ENCODE measurements around the gene FHIT.

FHIT gene

GRCh38 chr3:61233746-61234145 is 17.5 kb downstream of the FHIT start:
- DNase-seq (ENCODE audit: insufficient read length, low spot score) (no peak), FAIRE-seq (no peak)
- no peak for TF ChIP-seq CTCF (IDR thresholded peaks at IDR 0.05; ENCODE audit: insufficient read depth, missing control alignments)

- FAIRE-seq (no peak), DNase-seq (ENCODE audit: insufficient read length, low spot score) (no peak)
- no peak for TF ChIP-seq CTCF (IDR thresholded peaks at IDR 0.05; ENCODE audit: insufficient read depth, missing control alignments)
Observed at GRCh38 chr3:61231693-61232092, 19.6 kb downstream of the FHIT start.

GRCh38 chr3:61227799-61228198 is 23.5 kb downstream of the FHIT start:
- TF ChIP-seq CTCF (IDR thresholded peaks at IDR 0.05; ENCODE audit: insufficient read depth, missing control alignments), result no peak
- FAIRE-seq (no peak), DNase-seq (ENCODE audit: insufficient read length, low spot score) (no peak)

- FAIRE-seq, result no peak
- no peak for TF ChIP-seq CTCF (IDR thresholded peaks at IDR 0.05; ENCODE audit: insufficient read depth, missing control alignments)
- DNase-seq (ENCODE audit: insufficient read length, low spot score), result no peak
Observed at GRCh38 chr3:61226166-61226686, 25.0 kb downstream of the FHIT start.

- TF ChIP-seq CTCF (IDR thresholded peaks at IDR 0.05; ENCODE audit: insufficient read depth, missing control alignments), result no peak
- FAIRE-seq (no peak), DNase-seq (ENCODE audit: insufficient read length, low spot score) (no peak)
Observed at GRCh38 chr3:61224823-61225222, 26.4 kb downstream of the FHIT start.

- DNase-seq (ENCODE audit: insufficient read length, low spot score) (no peak), FAIRE-seq (no peak)
- no peak for TF ChIP-seq CTCF (IDR thresholded peaks at IDR 0.05; ENCODE audit: insufficient read depth, missing control alignments)
Observed at GRCh38 chr3:61223451-61223850, 27.8 kb downstream of the FHIT start.

- FAIRE-seq (no peak), DNase-seq (ENCODE audit: insufficient read length, low spot score) (no peak)
- TF ChIP-seq CTCF (IDR thresholded peaks at IDR 0.05; ENCODE audit: insufficient read depth, missing control alignments), result no peak
Observed at GRCh38 chr3:61222467-61222866, 28.8 kb downstream of the FHIT start.

Data from D721Med (cell line).